Pons (tissue), 1 donor: ENCODE measurements around the gene FMNL2.

Experiments
- DNase-seq: peaks from one replicate; pipeline ENCODE4 v3.0.0-alpha.2; 2016; ENCODE audit warnings: low spot score

FMNL2 gene

DNA sequence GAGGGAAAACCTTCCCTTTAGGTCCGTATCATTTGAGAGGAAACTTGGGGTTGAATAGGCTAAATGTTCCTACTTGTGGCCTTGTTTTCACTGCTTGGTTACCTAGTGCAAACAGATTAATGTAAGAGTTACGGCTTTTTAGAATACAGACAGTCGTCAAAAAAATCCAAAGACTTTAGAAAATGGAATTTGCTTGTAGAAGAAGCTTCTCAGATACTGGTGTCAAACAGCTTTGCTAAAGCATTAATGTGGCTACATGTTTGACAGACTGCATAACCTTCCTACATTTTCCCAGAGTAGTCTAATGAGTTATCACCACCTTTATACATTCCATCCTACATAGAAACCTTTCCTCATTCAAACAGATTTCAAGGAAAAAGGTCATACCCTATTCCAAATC lies 114.6 kb downstream of the FMNL2 start:
- DNase-seq: no peak

DNA sequence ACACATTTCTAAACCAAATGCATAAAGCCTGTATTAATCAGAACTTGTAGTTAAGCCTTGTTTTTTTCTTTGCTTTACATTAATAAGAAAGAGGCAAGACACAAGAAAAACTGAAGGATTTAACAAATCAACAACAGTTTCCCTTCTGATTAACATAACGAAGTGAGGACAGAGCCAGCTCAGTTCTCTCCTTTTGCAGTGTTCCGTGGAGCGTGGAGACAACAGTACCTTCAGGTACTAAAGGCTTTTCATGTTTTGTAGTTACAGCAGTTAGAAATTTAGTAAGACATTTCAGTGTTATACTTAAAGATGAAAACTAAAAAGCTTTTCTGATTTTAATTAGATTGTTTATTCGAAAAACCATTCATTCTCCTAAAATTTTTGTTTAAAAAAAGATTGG lies 115.2 kb downstream of the FMNL2 start:
- no peak for DNase-seq

DNA sequence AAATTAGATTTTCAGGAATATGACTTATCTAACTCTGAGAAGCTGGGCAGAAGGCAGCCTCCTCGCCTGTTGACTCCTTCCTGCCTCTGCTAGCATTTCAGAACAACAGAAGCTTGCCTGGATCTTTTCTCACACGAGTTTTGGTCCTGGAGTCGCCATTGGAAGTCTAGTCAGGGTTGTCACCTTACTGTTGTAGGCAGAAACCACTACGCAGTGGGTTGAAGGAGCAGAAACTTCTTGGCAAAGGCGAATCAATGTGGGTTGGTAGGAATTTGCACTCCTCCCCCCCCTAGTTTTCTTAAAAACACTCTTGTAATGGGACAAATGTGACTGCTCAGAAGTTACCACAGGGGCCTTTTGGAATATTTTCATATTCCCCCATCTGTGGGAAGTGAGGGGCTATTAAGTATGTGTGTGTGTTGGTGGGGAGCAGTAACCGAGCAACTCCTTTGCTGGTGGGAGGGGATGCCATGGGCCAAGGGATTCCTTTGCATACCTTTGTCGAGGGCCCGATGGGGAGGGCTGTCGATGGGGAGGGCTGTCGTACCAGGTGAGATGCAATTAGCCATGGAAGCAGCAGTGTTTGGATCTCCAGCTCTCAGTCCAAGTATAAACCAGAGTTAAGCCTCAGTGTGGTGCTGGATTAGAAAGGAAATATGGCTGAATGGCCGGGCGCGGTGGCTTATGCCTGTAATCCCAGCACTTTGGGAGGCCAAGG lies 117.4 kb downstream of the FMNL2 start:
- DNase-seq: no peak

DNA sequence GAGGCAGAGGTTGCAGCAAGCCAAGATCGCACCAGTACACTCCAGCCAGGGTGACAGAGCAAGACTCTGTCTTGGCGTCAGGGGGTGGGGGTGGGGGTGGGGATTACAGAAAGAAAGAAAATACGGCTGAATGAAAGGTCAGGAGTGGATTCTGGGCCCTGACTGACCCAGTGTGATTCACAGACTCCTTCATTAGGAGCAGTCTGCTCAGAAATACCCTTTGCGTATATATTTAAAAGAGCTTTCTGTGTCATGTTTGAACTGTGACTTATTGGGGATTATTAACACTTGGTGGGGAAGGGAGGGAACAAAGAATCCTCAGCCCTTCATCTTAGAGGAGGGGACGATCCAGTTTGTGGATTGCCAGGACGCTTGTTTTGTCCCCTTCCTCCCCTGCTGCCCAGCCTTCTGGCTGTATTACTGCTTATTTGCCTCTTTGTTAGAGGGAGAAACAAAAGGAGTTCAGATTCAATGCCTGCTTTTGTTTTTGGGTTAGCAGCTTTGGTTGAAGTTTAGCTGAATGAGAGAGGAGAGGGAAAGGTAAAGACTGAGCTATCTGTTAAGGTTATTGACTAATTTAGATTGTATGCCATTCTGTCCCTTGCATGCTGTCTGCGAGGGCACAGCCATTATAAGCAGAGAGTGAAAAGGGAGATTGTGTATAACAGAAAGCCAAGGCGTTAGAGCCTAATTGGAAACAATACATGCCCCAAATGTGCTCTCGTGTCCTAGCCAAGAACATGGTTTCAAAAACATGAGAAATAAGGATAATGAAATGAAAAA lies 118.3 kb downstream of the FMNL2 start:
- peak; percentile 97 for DNase-seq

DNA sequence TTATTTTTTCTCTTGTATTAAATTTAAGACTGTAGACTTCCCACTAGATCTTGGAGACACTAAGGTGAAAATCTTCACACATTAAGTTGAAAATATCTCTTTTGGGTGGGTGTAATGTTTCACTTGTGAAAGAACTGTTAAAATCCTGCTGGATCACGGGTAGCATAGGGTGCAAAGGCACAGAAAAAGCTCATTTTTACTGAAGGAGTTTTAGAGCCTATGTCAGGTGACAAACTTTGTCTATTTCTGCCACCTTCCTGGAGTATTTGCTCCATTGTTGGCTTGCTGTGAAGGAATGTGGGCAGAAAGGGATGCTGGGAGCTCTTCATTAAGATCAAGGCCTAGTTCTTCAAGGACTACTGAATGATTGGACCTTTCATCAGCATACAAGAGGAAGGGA lies 119.4 kb downstream of the FMNL2 start:
- DNase-seq: no peak

DNA sequence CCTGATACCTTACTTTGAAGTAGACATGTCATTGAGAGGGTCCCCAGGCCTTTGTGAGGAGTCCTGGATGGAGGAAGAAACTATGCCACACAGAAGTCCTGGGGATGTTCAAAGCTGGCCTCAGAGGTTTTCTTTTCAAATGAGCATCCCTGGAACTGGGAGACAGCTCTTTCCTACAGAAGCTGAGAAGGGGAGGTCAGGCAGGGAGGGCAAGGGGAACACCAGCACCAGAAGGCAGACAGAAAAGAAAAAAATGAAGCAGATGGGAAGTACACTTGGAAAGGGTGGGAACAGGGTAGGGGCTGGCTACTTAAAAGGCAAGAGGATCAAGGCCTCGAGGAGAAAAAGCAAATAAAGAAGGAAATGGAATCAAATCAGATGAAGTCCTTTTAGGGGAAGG lies 120.0 kb downstream of the FMNL2 start:
- no peak for DNase-seq

DNA sequence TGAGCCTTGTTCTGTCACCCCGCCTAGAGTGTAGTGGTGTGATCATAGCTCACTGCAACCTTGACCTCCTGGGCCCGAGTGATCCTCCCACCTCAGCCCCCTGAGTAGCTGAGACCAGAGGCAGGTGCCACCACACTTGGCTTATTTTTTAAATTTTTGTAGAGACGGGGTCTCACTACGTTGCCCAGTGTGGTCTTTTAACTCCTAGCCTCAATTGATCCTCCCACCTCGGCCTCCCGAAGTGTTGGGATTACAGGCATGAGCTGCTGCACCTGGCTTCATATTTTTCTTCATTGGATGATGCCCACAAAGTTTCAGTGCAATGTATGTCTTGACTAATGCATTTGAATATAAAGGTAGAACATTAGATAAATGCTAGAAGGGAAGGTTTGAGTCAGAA lies 120.8 kb downstream of the FMNL2 start:
- DNase-seq: no peak

DNA sequence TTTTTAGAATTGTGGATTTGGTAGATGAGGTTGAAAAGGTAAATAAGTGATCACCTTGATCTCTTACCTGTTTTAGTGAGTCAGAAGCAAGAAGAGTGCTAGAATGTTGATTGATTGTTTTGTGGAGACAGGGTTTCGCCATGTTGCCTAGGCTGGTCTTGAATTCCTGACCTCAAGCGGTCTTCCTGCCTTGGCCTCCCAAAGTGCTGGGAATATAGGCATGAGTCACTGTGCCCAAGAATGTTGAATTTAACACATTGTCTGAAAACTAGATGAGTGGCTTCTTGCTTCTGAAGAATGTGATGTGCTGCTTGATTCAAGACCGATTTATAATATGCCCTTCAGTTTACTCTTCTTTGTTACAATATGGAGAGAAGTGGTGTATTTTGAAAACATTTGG lies 121.3 kb downstream of the FMNL2 start:
- DNase-seq: no peak

DNA sequence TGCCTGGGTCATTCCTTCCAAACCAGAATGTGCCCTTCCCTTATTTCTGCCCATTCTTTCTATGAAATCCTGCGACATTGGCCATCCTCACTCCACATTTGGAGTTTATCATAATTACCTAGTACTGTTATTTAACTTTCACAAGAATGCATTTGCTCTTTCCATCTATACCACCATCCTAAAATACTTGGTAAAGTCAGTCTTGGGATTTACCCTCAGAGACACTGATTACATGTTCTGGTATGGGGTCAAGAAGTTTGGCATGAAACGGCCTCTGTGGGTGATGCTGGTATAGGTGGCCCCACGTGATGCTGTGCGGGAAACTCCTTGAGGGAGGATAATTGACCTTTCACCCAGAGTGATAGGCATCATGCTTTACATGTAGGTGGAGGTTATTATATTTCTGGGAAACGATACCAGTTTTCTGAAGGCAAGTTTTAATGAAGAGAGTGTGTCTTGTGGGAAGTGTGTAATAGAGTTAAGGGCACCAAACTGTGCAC lies 123.5 kb downstream of the FMNL2 start:
- DNase-seq: no peak

DNA sequence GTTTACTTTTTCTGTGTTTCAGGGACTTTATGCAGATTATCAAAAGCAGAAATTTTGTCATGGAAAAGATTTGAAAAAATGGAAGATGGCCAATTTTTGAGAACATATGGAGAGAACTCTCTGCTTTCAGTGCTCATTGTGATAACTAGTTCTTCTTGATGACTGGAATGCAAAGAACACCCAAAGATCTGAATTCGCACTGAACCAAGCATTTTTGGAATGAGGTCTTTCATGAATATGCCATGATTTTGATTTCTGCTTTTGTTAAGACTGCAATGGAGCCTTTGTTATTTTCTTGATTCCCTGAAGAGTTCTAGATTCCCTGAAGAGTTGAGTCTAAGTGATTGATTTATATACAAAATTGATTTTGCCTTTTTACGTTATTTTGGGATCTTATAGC lies 124.1 kb downstream of the FMNL2 start:
- DNase-seq: no peak

DNA sequence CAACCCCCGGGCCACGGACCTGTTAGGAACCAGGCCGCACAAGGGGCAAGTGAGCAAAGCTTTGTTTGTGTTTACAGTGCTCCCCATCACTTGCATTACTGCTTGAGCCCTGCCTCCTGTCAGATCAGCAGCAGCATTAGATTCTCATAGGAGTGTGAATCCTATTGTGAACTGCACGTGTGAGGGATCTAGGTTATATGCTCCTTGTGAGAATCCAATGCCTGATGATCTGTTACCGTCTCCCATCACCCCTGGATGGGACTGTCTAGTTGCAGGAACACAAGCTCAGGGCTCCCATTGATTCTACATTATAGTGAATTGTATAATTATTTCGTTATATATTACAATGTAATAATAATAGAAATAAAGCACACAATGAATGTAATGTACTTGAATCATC lies 125.6 kb downstream of the FMNL2 start:
- DNase-seq: no peak

DNA sequence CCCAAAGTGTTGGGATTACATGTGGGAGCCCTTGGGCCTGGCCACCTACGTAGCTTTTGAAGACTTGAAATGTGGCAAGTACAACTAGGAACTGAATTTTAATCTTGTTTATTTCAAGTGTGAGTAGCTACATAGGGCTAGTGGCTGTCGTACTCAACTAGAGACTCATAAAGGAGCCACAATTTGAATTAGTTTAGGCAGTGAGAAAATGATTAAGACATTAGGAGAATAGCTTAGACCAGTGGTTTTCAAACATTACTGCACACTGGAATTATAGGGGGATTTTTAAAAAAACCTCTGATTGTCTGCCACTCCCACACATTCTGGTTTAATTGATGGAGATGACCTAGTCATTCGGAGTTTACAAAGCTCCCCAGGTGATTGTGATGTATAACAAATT lies 127.1 kb downstream of the FMNL2 start:
- no peak for DNase-seq

DNA sequence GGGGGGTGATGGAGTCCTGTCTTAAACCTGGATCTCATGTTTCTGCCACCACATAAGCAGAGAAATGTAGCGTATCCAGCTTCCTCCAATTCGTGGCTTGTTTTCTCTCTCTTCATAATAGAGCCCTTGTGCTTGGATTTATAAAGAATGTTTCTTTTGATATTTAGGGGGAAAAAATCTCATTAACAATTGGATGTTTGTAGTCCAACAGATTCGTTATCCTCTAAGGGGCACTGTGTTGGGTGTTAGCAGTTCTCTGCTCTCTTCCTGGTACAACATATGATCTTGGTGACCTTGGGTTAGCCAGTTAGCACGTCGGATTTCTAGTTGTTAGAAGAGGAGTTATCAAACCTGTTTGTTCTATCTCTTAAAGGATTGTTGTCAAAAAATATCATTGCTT lies 127.8 kb downstream of the FMNL2 start:
- DNase-seq: peak; percentile 99

DNA sequence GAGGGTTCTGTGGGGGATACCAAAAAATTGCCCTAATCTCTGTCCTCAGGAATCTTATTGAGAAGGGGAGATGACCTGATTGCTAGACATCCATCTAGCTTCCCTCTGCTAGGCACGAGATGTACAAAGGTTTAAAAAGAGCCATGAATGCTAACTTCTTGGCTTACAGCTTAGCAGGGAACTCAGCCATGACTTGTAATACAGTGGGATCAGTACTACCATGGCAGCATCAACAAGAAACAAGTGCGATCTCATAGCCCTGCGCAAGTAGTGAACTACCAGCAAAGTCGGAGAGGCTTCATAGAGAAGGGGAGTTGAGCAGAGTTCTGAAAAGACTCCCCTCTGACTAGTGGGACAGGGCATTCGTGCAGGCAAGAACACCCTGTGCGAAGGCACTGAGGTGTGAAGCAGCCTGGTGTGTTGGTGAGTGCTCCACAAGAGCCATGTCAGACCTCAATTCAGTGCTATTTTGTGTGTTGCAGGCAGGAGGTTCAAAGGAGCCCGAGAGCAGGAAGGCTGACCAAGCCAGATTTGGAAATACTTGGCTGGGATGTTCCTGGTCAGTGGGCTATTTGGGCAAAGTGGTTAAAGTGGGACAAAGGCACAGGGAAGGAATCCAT lies 130.0 kb downstream of the FMNL2 start:
- DNase-seq: no peak

DNA sequence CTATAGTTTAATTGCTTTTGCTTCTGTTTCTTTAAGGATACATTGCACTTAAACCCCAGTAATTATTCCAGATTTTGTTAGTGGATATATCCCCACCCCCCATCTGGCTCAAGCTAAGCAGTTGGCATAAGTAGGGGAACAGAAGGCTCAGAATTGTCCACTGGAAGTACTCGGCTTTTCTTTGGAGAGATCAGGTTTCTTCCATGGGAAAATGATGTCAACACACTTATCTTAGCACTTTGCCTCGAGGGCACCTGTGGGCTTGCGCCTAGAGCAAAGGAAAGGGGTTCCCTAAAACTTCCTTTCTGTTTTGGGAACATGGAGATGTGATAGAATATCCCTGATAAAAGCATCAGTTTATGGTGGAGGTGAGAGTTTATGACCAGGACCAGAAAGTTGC lies 130.6 kb downstream of the FMNL2 start:
- no peak for DNase-seq

DNA sequence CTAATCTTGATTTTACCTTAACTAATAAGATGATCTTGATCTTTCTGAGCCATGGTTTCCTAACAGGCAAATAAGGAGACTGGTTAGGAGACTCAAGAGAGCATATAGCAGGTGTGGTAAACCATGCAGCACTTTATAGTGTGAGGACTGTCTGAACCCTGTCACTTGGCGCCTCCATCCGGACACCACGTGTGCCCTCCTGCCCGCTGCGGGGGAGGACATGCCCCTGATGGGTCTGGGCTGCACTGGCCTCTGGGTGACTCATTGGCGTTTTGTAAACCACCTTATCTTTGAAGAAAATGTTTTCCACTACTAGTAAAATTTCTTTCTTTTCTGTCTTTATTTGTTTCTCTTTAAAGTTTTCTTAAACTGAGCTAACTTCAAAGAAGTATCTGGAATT lies 131.1 kb downstream of the FMNL2 start:
- DNase-seq: no peak

DNA sequence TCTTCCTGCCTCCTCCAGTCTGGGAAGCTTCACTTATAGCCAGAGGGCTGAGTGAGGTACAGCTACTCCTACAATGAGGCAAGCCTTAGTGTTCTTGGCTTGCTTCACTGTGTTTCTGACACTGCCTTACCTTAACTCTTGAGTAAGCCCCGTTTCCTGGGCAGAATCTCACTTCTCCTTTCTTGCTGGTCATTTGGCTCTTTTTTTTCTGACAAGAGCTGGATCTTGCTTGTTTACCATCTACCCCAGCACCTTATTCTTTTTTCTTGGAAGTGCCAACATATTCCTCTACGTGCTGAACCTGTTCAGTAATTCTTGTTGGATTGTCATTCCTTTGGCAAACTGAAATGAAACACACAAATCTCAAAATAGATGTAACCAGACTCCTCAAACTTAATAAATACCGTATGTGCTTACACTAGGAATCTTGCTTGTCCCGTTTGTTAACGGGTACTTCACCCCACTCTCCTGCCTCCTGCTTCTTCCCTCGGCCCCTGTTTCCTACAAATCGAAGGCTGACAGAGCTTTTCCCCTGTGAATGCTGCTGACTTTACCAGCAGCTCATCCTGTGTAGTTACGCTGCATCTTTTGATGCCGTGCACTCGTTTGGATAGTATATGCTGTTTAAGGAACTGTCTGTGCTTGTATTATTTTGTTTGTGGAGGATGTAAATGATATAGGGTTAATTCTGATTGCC lies 132.2 kb downstream of the FMNL2 start:
- DNase-seq: peak; percentile 83

DNA sequence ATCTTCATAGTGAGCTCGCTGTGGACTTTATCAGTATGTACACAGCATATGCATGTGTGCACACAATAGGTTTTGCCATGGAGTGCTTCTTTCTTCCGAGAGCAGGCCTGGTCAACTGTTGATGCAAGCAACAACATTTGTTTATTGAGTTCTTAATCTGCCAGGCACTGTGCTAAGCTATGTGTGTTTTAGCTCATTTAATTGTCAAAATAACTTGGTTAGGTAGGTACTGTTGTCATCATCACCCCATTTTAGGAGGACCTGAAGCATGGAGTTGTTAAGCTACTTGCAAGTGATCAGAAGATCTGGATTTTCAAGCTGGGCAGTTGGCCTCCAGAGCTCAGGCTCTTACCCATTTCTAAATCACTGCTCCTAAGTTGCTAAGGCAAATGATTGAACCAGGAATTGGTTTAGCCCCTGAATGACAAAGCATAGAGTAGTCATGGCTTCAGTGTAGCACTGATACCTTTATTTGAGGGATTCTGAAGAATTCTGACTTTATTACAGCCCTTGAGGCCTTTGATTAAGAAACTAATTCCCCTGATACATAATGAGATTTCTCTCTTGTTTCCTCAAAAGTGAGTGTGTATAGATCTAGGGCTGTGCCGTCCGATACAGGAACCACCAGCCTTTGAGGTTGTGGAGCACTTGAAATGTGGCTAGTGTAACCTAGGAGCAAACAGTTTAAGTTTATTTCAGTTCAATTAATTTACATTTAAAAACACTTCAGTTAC lies 132.9 kb downstream of the FMNL2 start:
- DNase-seq: peak; percentile 70

DNA sequence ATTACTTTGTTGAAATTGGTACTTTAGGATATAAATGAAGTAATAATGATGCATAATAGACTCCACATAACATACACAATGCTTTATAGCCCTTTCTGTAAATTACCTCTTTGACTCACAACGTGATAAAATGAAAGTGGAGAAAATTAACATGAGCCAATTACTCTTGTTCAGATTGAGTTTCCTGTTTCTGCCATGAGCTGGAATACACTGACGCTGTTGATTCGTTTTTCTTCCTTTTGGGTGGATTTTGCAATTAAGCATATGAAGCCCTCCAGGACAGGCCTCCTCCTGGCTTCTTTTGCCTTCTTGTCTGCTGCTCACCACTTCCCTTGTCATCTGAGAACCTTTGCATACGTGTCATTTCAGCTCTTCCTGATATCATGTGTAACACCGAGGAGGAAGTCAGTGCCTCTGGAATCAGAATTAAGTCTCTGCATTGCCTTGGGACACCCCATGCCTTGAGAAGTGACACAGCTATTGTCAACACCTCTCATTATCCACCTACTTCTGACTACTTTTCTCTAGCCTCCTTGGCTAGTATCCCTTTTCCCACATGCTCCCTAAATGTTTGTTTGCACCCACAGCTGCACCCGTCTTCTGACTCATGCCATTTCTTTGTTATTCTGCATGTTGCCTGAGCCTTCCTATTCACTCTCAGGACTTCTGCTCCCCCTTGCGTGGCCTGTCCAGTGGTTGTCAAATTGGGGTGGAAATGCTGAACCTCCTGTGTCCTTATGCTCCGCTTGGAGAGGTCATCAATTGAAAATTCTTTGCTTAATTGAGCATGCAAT lies 134.1 kb downstream of the FMNL2 start:
- peak; percentile 85 for DNase-seq

DNA sequence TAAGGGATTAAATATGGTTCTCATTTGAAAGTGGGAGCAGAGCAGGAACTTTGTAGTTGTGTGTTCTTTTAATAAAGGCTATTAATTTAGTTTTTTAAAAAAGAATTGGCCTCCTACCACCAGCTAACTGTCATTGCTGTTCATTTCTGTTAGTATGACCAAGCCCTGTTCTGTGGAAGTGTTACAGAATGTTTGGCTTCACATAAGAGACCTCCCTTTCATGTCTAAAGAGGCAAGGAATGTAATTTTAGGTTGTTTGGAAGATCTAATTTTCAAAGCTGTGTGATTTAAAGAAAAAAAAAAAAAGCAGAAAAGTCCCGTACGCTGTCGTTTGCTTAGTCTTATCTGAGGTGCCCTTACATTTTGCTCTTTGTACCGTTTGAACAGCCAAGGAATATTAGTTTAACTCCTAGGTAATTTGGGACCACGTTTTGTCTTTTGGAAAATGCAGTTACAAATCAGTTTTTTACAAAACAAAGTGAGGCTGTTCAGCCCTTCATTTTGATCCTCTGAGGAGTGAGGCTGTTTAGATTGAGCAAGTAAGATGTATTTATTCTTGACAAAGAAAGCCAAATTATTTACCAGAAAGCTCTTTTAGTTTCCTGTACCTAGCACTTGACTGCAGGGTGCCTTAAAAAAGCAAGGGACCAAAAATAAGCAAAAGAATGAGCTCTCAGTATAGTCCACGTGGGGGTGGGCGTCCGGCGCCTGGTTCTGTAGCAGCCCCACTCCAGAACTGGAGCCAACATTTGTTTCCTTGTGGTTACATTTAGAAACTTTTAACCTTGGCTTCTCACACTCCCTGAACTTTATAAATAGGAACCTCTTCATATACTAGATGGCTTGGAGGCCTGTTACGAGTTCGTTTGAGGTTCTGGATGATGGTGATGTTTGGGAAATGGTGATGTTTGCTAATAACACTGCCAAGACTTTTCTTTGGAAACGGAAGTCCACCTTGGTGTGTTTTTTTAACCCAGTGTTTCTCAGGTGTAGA lies 136.2 kb downstream of the FMNL2 start:
- DNase-seq: no peak
